K562 (cell line): ENCODE results near the gene RNPEP. TPM values are rescaled to one million over a fixed set of nuclear protein-coding genes. Genes with fewer than 3 reads are reported as not detected.

ENCODE experiments used
- ATAC-seq: fragments of 200-7000 bp; cut with Tn5 transposase; 3 replicates; pipeline ENCODE4 v1.9.1; 2020; ENCODE audit warnings: moderate library complexity
- BruUV-seq: library from RNA; stranded (reverse); fragments of 400-500 nt; replicated peaks from 2 replicates; lab custom pipeline; 2021; lab: Mats Ljungman, UMichigan
- CTCF ChIA-PET: fragments of 300-600 bp; formaldehyde crosslinking; extraction: SDS; loops from one replicate; lab custom pipeline; 2021; ENCODE audit warnings: low intra/inter-chr PET ratio; lab: Yijun Ruan, JAX
- POLR2A ChIA-PET: fragments of 300-600, 350-650 bp; sonication (Branson Sonifier 250); formaldehyde crosslinking; extraction: SDS; loops from one replicate; lab custom pipeline; 2021; ENCODE audit warnings: antibody characterized with exemption, inconsistent platforms; lab: Yijun Ruan, JAX
- DNase-seq, 4 experiments: peaks; one replicate each; pipeline versions ENCODE4 v3.0.0 to v3.0.0-alpha.2; 2011 to 2018; ENCODE audit warnings: low spot score in 3 of 4, mixed read lengths in 3 of 4; ENCODE audit errors: extremely low read depth in 1 of 4
- FAIRE-seq: peaks from 2 replicates; lab custom pipeline; 2011; peaks lifted over from hg19 to GRCh38; lab: Jason Lieb, UNC
- H2AFZ ChIP-seq: 2 replicates; pipeline ENCODE4 v1.6.0; 2011; ENCODE audit warnings: low read depth, low read length, control low read depth, inconsistent platforms
- H3K27ac ChIP-seq: fragments of 200-600 bp; 3 replicates; pipeline ENCODE4 v1.8.0; 2011; ENCODE audit warnings: low read depth, mild to moderate bottlenecking, control low read depth, inconsistent platforms, low read length, moderate library complexity, mixed read lengths; ENCODE audit errors: extremely low read depth
- H3K27me3 ChIP-seq, 2 experiments: fragments of 300-600 bp in 1 of 2; 2 replicates in 1 of 2; 3 replicates in 1 of 2; pipeline versions ENCODE4 v1.6.0 to v1.8.0; 2011; ENCODE audit warnings: inconsistent platforms in 2 of 2, low read length in 2 of 2, mild to moderate bottlenecking in 1 of 2, mixed read lengths in 1 of 2, moderate library complexity in 1 of 2; ENCODE audit not compliant: control insufficient read depth in 2 of 2, insufficient read depth in 2 of 2
- H3K36me3 ChIP-seq: fragments of 300-600 bp; 3 replicates; pipeline ENCODE4 v1.8.0; 2011; ENCODE audit warnings: mild to moderate bottlenecking, low read length, inconsistent platforms; ENCODE audit not compliant: control insufficient read depth, insufficient read depth
- H3K4me1 ChIP-seq, 2 experiments: fragments of 200-600 bp in 1 of 2; replicated peaks in 1 of 2; 2 replicates in 1 of 2; 3 replicates in 1 of 2; pipeline versions ENCODE4 v1.5.1 to v1.8.0; 2011; ENCODE audit warnings: inconsistent platforms in 2 of 2, low read length in 2 of 2, mild to moderate bottlenecking in 1 of 2, mixed read lengths in 1 of 2, moderate library complexity in 1 of 2; ENCODE audit not compliant: control insufficient read depth in 2 of 2, insufficient read depth in 2 of 2
- H3K4me2 ChIP-seq: 2 replicates; pipeline ENCODE4 v1.6.1; 2011; ENCODE audit warnings: low read length, control low read depth, inconsistent platforms, mixed read lengths; ENCODE audit not compliant: insufficient read depth
- H3K4me3 ChIP-seq: fragments of 200-600 bp; sonication (generic), shearing (Covaris generic); 2 replicates; pipeline ENCODE4 v1.5.1; 2016; ENCODE audit warnings: control low read depth, inconsistent platforms
- H3K79me2 ChIP-seq: fragments of 200-600 bp; 3 replicates; pipeline ENCODE4 v1.8.0; 2011; ENCODE audit warnings: low read length, inconsistent platforms; ENCODE audit not compliant: control insufficient read depth, insufficient read depth
- H3K9ac ChIP-seq, 2 experiments: 2 replicates each; pipeline versions ENCODE4 v1.6.0 to v1.6.1; 2011; ENCODE audit warnings: low read depth in 2 of 2, low read length in 2 of 2, control low read depth in 1 of 2, inconsistent platforms in 1 of 2, mild to moderate bottlenecking in 1 of 2, mixed read lengths in 1 of 2; ENCODE audit not compliant: insufficient read depth in 1 of 2
- H3K9me1 ChIP-seq: one replicate; pipeline ENCODE4 v1.6.0; 2011; ENCODE audit warnings: inconsistent platforms, mild to moderate bottlenecking, low read length, moderate library complexity; ENCODE audit not compliant: control insufficient read depth, insufficient read depth
- H3K9me3 ChIP-seq: replicated peaks from 2 replicates; pipeline ENCODE4 v1.5.1; 2011; ENCODE audit warnings: low read depth, low read length, inconsistent platforms; ENCODE audit not compliant: control insufficient read depth, insufficient read depth
- H4K20me1 ChIP-seq: replicated peaks from 2 replicates; pipeline ENCODE4 v1.6.1; 2011; ENCODE audit warnings: low read length, inconsistent platforms, mixed read lengths; ENCODE audit not compliant: control insufficient read depth, insufficient read depth
- CREBBP ChIP-seq: IDR thresholded peaks from one replicate; pipeline ENCODE4 v1.6.1; 2012; ENCODE audit warnings: low read depth, mild to moderate bottlenecking, control low read depth, inconsistent platforms, low read length
- E2F3 ChIP-seq: fragments of 250-450 bp; sonication (Bioruptor Pico); IDR thresholded peaks from 2 replicates; pipeline ENCODE4 v1.4.0; 2020; ENCODE audit warnings: mild to moderate bottlenecking
- FUS ChIP-seq: fragments of 200-400 bp; formaldehyde crosslinking; optimal IDR thresholded peaks from 2 replicates; pipeline ENCODE3; 2017; ENCODE audit warnings: low read depth, low read length
- NR0B1 ChIP-seq: fragments of 450-650 bp; IDR thresholded peaks from one replicate; pipeline ENCODE4 v1.6.1; 2018; ENCODE audit warnings: mild to moderate bottlenecking, moderate library complexity; ENCODE audit not compliant: partially characterized antibody
- PKNOX1 ChIP-seq: fragments of 450-650 bp; IDR thresholded peaks from 2 replicates; pipeline ENCODE4 v1.6.1; 2016
- POLR2G ChIP-seq: fragments of 200-400 bp; formaldehyde crosslinking; IDR thresholded peaks from 2 replicates; pipeline ENCODE4 v1.6.1; 2017; ENCODE audit warnings: low read depth, mild to moderate bottlenecking, antibody characterized with exemption, low read length, moderate library complexity
- SMAD3 ChIP-seq: fragments of 450-650 bp; formaldehyde crosslinking; conservative IDR thresholded peaks from 2 replicates; pipeline ENCODE4 v1.4.0; 2020; ENCODE audit warnings: mild to moderate bottlenecking
- SOX6 ChIP-seq: fragments of 450-650 bp; IDR thresholded peaks from 2 replicates; pipeline ENCODE4 v1.6.1; 2014; ENCODE audit warnings: mild to moderate bottlenecking
- TEAD4 ChIP-seq, 2 experiments: sonication (generic) in 1 of 2; formaldehyde crosslinking in 1 of 2; IDR thresholded peaks; 2 replicates each; pipeline versions ENCODE4 v1.6.1 to v1.8.0; 2012 to 2022; ENCODE audit warnings: borderline replicate concordance in 1 of 2, inconsistent platforms in 1 of 2, low read length in 1 of 2, mild to moderate bottlenecking in 1 of 2, missing genetic modification reagents in 1 of 2
- ZNF277 ChIP-seq: fragments of 250-450 bp; sonication (Bioruptor Pico); IDR thresholded peaks from 2 replicates; pipeline ENCODE4 v1.8.0; 2022; ENCODE audit warnings: inconsistent platforms, mild to moderate bottlenecking, moderate library complexity, borderline replicate concordance
- WGBS: fragments of 100-300 bp; shearing (Covaris generic); methylation state at CpG from one replicate; pipeline ENCODE4 v1.1.6; 2016; ENCODE audit warnings: low coverage, mixed read lengths; ENCODE audit not compliant: insufficient coverage; ENCODE audit errors: missing lambda C conversion rate; 5-methylcytosine and 5-hydroxymethylcytosine counted together
- in situ Hi-C: fragments of 300-500 bp; cut with MboI; formaldehyde crosslinking; loops from 4 replicates; pipeline ENCODE4 v1.15.0; 2018; ENCODE audit warnings: inconsistent platforms, mixed read lengths
- intact Hi-C: fragments of 100-400 bp; cut with micrococcal nuclease; formaldehyde crosslinking; loops from 2 replicates; pipeline ENCODE4 v1.14.2; 2022
- polyA plus RNA-seq, 8 experiments: library from polyadenylated mRNA; depleted of rRNA in 4 of 8; stranded (reverse) in 5 of 8; unstranded in 3 of 8; fragments of >200 nt; fragmentation: Nextera tagmentation in 2 of 8; fragmentation: Illumina TruSeq in 1 of 8; extraction: Ambion mirVana in 2 of 8; extraction: Trizol in 1 of 8; gene quantifications; 2 replicates each; pipeline versions ENCODE4 v1.2.1 to v1.2.3, GENCODE V29; 2011 to 2014; ENCODE audit warnings: inconsistent platforms in 1 of 8, missing spikeins in 1 of 8
- total RNA-seq, 7 experiments: library from RNA; depleted of rRNA in 6 of 7; stranded (reverse); fragments of >200 nt in 6 of 7; fragmentation: Illumina TruSeq in 2 of 7; extraction: Trizol in 2 of 7; gene quantifications; 2 replicates each; pipeline versions ENCODE4 v1.2.1 to v1.2.3, GENCODE V29; 2011 to 2021; ENCODE audit warnings: low replicate concordance in 1 of 7
- TF ChIP-seq, protein P1 (sequence below), 3 experiments: IDR thresholded peaks in 2 of 3; conservative IDR thresholded peaks in 1 of 3; 2 replicates each; pipeline ENCODE4 v1.5.1; 2011 to 2012; ENCODE audit warnings: low read length in 3 of 3, mild to moderate bottlenecking in 3 of 3, control low read depth in 2 of 3, improper control_type of control experiment in 1 of 3, inconsistent platforms in 1 of 3, low read depth in 1 of 3, mixed read lengths in 1 of 3, moderate library complexity in 1 of 3; ENCODE audit not compliant: insufficient read depth in 2 of 3
- TF ChIP-seq, protein P2 (sequence below): fragments of 250-450 bp; sonication (Bioruptor Pico); IDR thresholded peaks from 2 replicates; pipeline ENCODE4 v1.6.1; 2021; ENCODE audit warnings: mild to moderate bottlenecking

RNPEP gene
- total and polyA plus RNA-seq, 9 of the 15 experiments (the other 6 are each of a cell fraction or from before 2014, with no cell fraction given) = 27.5 to 131 (median 63.4) TPM

DNA sequence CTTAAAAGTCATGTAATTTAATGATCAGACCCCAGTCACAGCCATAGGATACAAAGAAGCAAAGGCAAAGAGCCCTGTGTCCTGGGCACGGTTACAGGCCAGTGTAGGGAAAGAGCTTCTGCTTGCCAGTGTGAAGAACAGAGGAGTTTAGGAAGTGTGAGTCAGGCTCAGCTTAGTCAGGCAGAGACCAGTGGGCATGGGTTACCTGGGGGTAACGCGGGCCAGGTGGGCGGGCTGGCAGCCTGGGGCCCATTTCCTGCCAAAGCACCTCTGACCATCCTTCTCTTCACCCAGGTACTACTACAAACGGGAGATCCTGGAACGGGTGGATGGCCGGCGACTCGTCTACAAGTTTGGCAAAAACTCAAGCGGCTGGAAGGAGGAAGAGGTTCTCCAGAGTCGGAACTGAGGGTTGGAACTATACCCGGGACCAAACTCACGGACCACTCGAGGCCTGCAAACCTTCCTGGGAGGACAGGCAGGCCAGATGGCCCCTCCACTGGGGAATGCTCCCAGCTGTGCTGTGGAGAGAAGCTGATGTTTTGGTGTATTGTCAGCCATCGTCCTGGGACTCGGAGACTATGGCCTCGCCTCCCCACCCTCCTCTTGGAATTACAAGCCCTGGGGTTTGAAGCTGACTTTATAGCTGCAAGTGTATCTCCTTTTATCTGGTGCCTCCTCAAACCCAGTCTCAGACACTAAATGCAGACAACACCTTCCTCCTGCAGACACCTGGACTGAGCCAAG, 32.6 kb downstream of the RNPEP start:
- no peaks in the 10 kb centered on the region for H3K79me2 ChIP-seq
- peak overlapping the region in 1 of 2 experiments; percentile 32; a peak in 1 of 4 replicates for H3K9ac ChIP-seq
- H3K27ac ChIP-seq = no peak overlapping the region
- no peak overlapping the region for H3K4me2 ChIP-seq
- peaks cover 0 to 9% of the 10 kb centered on the region in 2 experiments; a peak in 1 of 5 replicates for H3K27me3 ChIP-seq
- no peak overlapping the region for H3K4me3 ChIP-seq
- in situ Hi-C loops (no loop called here), intact Hi-C loops (no loop called here)
- no peaks in the 10 kb centered on the region for H3K9me1 ChIP-seq
- BruUV-seq = no TSS peak
- no peak for DNase-seq
- no peak for FAIRE-seq
- no peak for ATAC-seq
- 70% methylated on average over 17 of the region's 17 CpGs for WGBS
- H4K20me1 ChIP-seq = 0 out of 2 replicates have a peak, but pooled peaks cover 4% of the 10 kb centered on the region
- ChIA-PET CTCF (interaction anchor here (0.6 kb wide), 1 partner anchor 50 kb away, joined by 3 read pairs; no protein-coding TSS in a partner anchor), POLR2A (interaction anchor here (0.6 to 2.6 kb wide), 5 partner anchors 16 to 132 kb away, joined by 3 to 7 read pairs (median 3); no protein-coding TSS in a partner anchor)
- peaks cover 22 to 52% of the 10 kb centered on the region in 2 experiments for H3K4me1 ChIP-seq
- no peak overlapping the region for H2AFZ ChIP-seq
- H3K9me3 ChIP-seq = no peaks in the 10 kb centered on the region
- no peaks in the 10 kb centered on the region for H3K36me3 ChIP-seq
- TF ChIP-seq NR0B1 (no peak), E2F3 (CRISPR knock-in tag) (no peak), FUS (no peak), TEAD4 (IDR thresholded peaks at IDR 0.05; ENCODE audit: low read length) (no peak), TEAD4 (CRISPR knock-in tag; IDR thresholded peaks at IDR 0.05; ENCODE audit: borderline replicate concordance) (no peak), SMAD3 (no peak), POLR2G (no peak), PKNOX1 (no peak), SOX6 (no peak), ZNF277 (CRISPR knock-in tag) (no peak), CREBBP (no peak)
- TF ChIP-seq, protein P1, sequence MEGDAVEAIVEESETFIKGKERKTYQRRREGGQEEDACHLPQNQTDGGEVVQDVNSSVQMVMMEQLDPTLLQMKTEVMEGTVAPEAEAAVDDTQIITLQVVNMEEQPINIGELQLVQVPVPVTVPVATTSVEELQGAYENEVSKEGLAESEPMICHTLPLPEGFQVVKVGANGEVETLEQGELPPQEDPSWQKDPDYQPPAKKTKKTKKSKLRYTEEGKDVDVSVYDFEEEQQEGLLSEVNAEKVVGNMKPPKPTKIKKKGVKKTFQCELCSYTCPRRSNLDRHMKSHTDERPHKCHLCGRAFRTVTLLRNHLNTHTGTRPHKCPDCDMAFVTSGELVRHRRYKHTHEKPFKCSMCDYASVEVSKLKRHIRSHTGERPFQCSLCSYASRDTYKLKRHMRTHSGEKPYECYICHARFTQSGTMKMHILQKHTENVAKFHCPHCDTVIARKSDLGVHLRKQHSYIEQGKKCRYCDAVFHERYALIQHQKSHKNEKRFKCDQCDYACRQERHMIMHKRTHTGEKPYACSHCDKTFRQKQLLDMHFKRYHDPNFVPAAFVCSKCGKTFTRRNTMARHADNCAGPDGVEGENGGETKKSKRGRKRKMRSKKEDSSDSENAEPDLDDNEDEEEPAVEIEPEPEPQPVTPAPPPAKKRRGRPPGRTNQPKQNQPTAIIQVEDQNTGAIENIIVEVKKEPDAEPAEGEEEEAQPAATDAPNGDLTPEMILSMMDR (IDR thresholded peaks at IDR 0.05 in 2 of 3, conservative IDR thresholded peaks at IDR 0.05 in 1 of 3; ENCODE audit: insufficient read depth in 2 of 3, low read depth in 1 of 3, low read length in 3 of 3) = no peak
- TF ChIP-seq, protein P2, sequence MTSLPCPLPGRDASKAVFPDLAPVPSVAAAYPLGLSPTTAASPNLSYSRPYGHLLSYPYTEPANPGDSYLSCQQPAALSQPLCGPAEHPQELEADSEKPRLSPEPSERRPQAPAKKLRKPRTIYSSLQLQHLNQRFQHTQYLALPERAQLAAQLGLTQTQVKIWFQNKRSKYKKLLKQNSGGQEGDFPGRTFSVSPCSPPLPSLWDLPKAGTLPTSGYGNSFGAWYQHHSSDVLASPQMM = no peak
